Ovary (tissue), 3 donors: ENCODE results near the gene ATP2B2.

ENCODE experiments used
- EP300 ChIP-seq: sonication (generic); formaldehyde crosslinking; IDR thresholded peaks from one replicate; pipeline ENCODE4 v1.6.1; 2017; ENCODE audit warnings: antibody characterized with exemption
- POLR2A ChIP-seq: fragments of 450-650 bp; IDR thresholded peaks from one replicate; pipeline ENCODE4 v1.6.1; 2017; ENCODE audit warnings: antibody characterized with exemption, mild to moderate bottlenecking, moderate library complexity
- TF ChIP-seq, protein P1 (sequence below), 3 donors: fragments of 450-650 bp in 2 of 3; fragments of 200-600 bp in 1 of 3; IDR thresholded peaks; one replicate each; pipeline versions ENCODE4 v1.5.1 to v1.8.0; 2016 to 2022; ENCODE audit warnings: antibody characterized with exemption in 3 of 3, mild to moderate bottlenecking in 1 of 3
- donor health status: DM: no; HTN: no; CAD: no.

DNA sequence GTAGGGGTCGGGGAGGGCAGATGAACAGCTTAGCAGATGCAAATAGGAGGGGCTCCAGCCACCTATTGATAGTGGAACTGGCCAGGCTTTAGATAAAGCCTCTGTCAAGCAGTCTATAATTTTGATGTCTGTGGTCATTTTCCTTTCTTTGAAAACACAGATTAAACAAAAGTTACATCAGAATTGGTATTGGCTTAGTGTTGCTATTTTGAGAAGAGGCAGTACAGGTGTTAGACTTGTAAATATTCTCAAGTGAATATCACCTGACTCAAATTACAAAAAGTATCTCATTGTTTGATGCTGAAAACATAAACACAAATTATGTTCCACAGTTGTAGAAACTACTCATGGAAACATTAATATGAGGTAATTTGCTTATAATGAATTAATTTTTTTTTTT is 230.8 kb downstream of the ATP2B2 start:
- TF ChIP-seq POLR2A (no peak), EP300 (no peak)
- TF ChIP-seq, protein P1, sequence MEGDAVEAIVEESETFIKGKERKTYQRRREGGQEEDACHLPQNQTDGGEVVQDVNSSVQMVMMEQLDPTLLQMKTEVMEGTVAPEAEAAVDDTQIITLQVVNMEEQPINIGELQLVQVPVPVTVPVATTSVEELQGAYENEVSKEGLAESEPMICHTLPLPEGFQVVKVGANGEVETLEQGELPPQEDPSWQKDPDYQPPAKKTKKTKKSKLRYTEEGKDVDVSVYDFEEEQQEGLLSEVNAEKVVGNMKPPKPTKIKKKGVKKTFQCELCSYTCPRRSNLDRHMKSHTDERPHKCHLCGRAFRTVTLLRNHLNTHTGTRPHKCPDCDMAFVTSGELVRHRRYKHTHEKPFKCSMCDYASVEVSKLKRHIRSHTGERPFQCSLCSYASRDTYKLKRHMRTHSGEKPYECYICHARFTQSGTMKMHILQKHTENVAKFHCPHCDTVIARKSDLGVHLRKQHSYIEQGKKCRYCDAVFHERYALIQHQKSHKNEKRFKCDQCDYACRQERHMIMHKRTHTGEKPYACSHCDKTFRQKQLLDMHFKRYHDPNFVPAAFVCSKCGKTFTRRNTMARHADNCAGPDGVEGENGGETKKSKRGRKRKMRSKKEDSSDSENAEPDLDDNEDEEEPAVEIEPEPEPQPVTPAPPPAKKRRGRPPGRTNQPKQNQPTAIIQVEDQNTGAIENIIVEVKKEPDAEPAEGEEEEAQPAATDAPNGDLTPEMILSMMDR (IDR thresholded peaks at IDR 0.05): no peak
